Measurements from ENCODE around the gene C20orf204. TPM values are rescaled to one million over a fixed set of nuclear protein-coding genes. Genes with fewer than 3 reads are reported as not detected.

C20orf204 gene
- total and polyA plus RNA-seq, 2 of the 4 experiments (the other 2 are of a cell fraction), result 0.09 to 0.18 TPM

GRCh38 chr20:64024141-64024990, 11.6 kb upstream of the C20orf204 start:
- no peak overlapping the region for H2AFZ ChIP-seq (replicated peaks; ENCODE audit: low read length, poor library complexity)
- no peak overlapping the region for H3K56ac ChIP-seq (ENCODE audit: extremely low read depth, insufficient read depth, low read length)
- no peaks in the 10 kb centered on the region for H3K9me3 ChIP-seq (ENCODE audit: control insufficient read depth, insufficient read depth, low read length)
- WGBS, 2 experiments (ENCODE audit: extremely low coverage in 2 of 2, insufficient read length in 1 of 2), result 93% methylated on average over 3 of the region's 17 CpGs; no CpG with 5 or more reads in 1 of the 2 experiments
- H3K36me3 ChIP-seq (ENCODE audit: control insufficient read depth, insufficient read depth, low read length), result peaks cover 71% of the 10 kb centered on the region
- ATAC-seq (ENCODE audit: low read depth) (no peak), DNase-seq (no peak)
- no peak overlapping the region for H2BK20ac ChIP-seq (ENCODE audit: low read depth, low read length)
- no peak overlapping the region for H2BK120ac ChIP-seq (ENCODE audit: low read depth, low read length)
- no TSS peak for BruUV-seq (replicated peaks)
- in situ Hi-C loops (cut with MboI; ENCODE audit: low sequenced_read_pairs) (no loop called here), intact Hi-C loops (cut with micrococcal nuclease) (no loop called here), dilution Hi-C loops (cut with HindIII; ENCODE audit: low sequenced_read_pairs, unreplicated experiment) (no loop called here)
- H3K27me3 ChIP-seq (ENCODE audit: control insufficient read depth, insufficient read depth, low read length), result no peaks in the 10 kb centered on the region
- H3K14ac ChIP-seq (replicated peaks; ENCODE audit: low read depth, low read length), result no peak overlapping the region
- H4K5ac ChIP-seq (ENCODE audit: low read depth, low read length), result no peak overlapping the region
- H3K9me1 ChIP-seq (ENCODE audit: insufficient read depth, low read length), result peaks cover 4% of the 10 kb centered on the region; the same call in 1 of the 2 replicates
- no peak overlapping the region for H4K8ac ChIP-seq (ENCODE audit: low read depth in 2 of 2, low read length in 2 of 2)
- no peak overlapping the region for H2AK5ac ChIP-seq (ENCODE audit: low read depth, low read length)
- H3K9ac ChIP-seq (ENCODE audit: low read depth, low read length), result no peak overlapping the region
- H2AK9ac ChIP-seq (replicated peaks; ENCODE audit: low read depth, low read length, poor library complexity), result no peak overlapping the region
- H3K4me2 ChIP-seq (ENCODE audit: low read depth, low read length), result no peak overlapping the region
- no peak overlapping the region for H3K27ac ChIP-seq (ENCODE audit: insufficient read depth, low read length)
- no peak overlapping the region for H3K4ac ChIP-seq (ENCODE audit: low read depth, low read length)
- H3K4me3 ChIP-seq (ENCODE audit: insufficient read depth, low read depth, low read length), result no peak overlapping the region
- CTCF ChIA-PET, result interaction anchor here (0.6 kb wide), 1 partner anchor 487 kb away, joined by 3 read pairs; the partner anchor contains the start of gene PTK6
- POLR2A ChIA-PET (ENCODE audit: unreplicated experiment), result no interaction called here
- H4K91ac ChIP-seq (ENCODE audit: insufficient read depth, low read depth, low read length), result no peak overlapping the region
- H4K20me1 ChIP-seq (ENCODE audit: insufficient read depth, low read length), result peaks cover 16% of the 10 kb centered on the region
- peaks cover 8 to 16% of the 10 kb centered on the region in 2 experiments; a peak in 3 of 4 replicates for H3K79me1 ChIP-seq (ENCODE audit: low read depth in 1 of 2, low read length in 2 of 2)
- no peaks in the 10 kb centered on the region for H3K4me1 ChIP-seq (ENCODE audit: control insufficient read depth, insufficient read depth, low read length)
- no peak overlapping the region for H3K18ac ChIP-seq (ENCODE audit: low read depth, low read length)
- no peak overlapping the region for H2BK5ac ChIP-seq (ENCODE audit: low read depth, low read length, poor library complexity, severe bottlenecking)
- H3K23ac ChIP-seq (ENCODE audit: low read depth, low read length), result no peak overlapping the region
- H2BK15ac ChIP-seq (ENCODE audit: low read depth, low read length), result no peak overlapping the region
- TF ChIP-seq FOS (IDR thresholded peaks at IDR 0.05; ENCODE audit: low read depth, low read length), result no peak
- no peak for TF ChIP-seq ELK1 (IDR thresholded peaks at IDR 0.05; ENCODE audit: borderline replicate concordance, low read depth, low read length)
- no peak for TF ChIP-seq SMC3 (IDR thresholded peaks at IDR 0.05; ENCODE audit: low read depth, low read length)
- TF ChIP-seq MAZ (IDR thresholded peaks at IDR 0.05; ENCODE audit: borderline replicate concordance, low read depth, low read length), result no peak
- TF ChIP-seq MAFK (IDR thresholded peaks at IDR 0.05; ENCODE audit: low read depth, low read length), result no peak
- no peak for TF ChIP-seq RFX5 (IDR thresholded peaks at IDR 0.05; ENCODE audit: low read depth, low read length)
- TF ChIP-seq CHD1 (IDR thresholded peaks at IDR 0.05; ENCODE audit: low read depth, low read length), result no peak
- no peak for TF ChIP-seq BHLHE40 (IDR thresholded peaks at IDR 0.05; ENCODE audit: low read depth, low read length)
- TF ChIP-seq RCOR1 (IDR thresholded peaks at IDR 0.05; ENCODE audit: insufficient replicate concordance, low read length), result no peak
- no peak for TF ChIP-seq MXI1 (IDR thresholded peaks at IDR 0.05; ENCODE audit: borderline replicate concordance, low read depth, low read length)
- TF ChIP-seq RAD21 (IDR thresholded peaks at IDR 0.05; ENCODE audit: low read length), result no peak
- no peak for TF ChIP-seq CEBPB (IDR thresholded peaks at IDR 0.05; ENCODE audit: low read depth, low read length)
- no peak for TF ChIP-seq POLR2A (IDR thresholded peaks at IDR 0.05; ENCODE audit: low read depth, low read length)
- TF ChIP-seq NFE2L2 (IDR thresholded peaks at IDR 0.05; ENCODE audit: low read depth, low read length), result no peak
- no peak for TF ChIP-seq USF2 (IDR thresholded peaks at IDR 0.05; ENCODE audit: low read depth, low read length)

Measured in IMR-90 (cell line).